Colon (tissue), 2 donors: ENCODE measurements around the gene TMEM108.

ENCODE experiments used
- FAIRE-seq: peaks from 2 replicates; lab custom pipeline; 2012; peaks lifted over from hg19 to GRCh38; lab: Jason Lieb, UNC
- donor health status: control.
- donor health status: control.

Gene TMEM108

DNA sequence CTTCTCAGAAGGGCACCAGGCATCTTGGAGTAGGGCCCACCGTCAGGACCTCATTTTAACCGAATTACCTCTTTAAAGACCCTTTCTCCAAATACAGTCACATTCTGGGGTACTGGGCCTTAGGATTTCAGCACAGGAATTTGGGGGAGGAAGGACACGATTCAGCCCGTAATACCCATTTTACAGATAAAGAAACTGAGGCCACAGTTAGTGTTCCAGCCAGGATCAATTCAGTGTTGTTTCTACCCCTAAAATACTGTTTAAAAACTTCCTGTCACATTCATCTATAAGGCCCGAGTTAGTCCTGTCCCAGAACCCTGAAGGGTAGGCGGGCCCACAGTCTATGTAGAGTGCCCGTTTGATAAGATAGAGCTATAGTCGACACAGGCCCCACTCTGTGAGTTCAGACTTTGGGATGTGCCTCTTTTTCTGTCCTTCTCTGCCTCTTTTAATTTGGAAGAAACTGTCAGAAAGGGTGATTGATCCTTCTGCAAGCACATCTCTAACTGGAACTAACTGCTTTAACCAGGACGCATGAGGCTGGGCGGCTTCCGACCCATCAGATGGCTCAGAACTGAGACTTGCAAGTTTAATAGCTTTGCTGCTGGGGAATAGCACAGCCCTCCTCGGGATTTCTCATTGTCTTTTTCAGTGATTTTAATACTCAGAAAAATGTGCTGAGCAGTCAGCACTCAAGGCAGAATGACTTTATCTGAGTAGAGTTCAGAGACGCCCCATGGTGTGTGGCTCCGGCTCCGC, 381.1 kb downstream of the TMEM108 start:
- no peak for FAIRE-seq

DNA sequence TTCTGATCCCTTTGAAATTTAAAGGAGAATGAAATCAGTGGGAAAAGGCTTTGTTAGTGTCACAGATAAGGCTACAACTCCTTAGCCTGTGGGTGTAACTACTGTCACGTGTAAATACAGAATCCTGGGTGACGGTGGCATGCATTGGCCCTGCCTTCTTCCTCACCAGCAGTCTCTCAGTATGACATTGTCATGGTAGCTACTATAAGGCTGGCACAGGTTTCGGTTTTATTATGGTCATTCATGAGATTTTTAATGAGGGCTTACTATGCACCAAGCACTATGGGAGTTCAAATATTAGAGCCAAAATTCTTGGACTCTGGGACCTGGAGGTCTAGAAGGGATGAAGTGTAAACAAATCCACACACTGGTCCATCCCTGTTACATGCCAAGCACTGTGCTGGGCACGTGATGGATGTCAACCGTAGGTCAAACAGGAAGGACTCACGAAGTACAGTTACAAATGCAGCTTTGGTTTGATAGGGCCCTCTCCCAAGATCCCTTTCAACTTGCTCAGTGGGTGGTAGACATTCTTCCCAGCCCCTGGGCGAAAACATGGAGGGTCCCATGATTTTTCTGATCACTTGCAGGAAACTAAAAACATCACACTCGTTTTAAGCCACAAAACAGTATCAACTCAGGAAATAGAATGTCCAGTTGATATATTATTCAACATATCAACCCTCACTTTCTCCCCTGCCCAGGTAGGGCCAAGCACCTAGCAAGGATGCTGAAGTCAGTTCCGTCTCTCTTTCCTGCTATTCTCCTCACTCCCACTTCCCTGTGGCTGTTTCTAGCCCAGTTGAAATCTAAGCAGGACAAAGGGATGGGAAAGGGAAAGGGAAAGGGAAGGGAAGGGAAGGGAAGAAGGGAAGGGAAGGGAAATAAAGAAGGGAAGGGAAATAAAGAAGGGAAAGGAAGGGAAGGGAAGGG, 387.0 kb downstream of the TMEM108 start:
- no peak for FAIRE-seq

- no peak for FAIRE-seq
These were observed 387.7 kb downstream of the TMEM108 start for GRCh38 chr3:133425898-133426297.

DNA sequence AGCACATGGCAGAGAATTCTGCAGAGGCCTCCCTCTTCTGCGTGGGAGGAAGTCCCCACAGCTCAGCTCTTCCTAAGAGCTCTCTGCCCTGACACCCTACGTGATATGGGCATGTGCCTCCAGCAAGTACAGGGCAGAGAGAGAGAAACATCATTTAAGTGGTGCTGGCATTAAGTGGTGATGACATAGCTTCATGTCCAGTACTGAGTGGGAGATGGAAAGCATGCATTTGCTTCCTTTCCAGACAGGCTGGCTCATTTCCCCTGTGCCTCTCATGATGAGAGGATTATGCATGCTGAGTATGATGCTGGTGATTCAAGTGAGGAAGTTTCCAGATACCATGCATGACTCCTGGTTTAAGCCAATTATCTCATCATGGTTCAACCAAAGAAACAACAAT, 388.5 kb downstream of the TMEM108 start:
- FAIRE-seq, result no peak

- FAIRE-seq, result no peak
These were observed 390.4 kb downstream of the TMEM108 start for GRCh38 chr3:133428552-133428951.

DNA sequence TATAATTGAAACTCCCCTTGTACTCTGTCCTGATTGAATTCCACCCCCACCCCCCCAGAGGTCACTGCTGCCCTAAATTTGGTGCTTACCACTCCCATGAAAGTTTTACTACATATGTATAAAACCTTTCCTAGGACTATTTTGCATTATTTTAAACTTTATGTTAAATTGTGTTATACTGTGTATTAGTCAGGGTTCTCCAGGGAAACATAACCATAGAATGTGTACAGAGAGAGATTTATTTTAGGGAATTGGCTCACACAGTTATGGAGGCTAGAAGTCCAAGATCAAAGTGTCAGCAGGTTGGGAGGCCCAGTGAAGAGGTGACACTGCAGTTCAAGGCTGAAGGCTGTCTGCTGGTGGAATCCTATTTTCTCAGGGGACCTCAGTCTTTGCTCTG, 390.9 kb downstream of the TMEM108 start:
- no peak for FAIRE-seq

GRCh38 chr3:133439563-133439962, 401.4 kb downstream of the TMEM108 start:
- no peak for FAIRE-seq

GRCh38 chr3:133440652-133441051, 402.5 kb downstream of the TMEM108 start:
- no peak for FAIRE-seq

GRCh38 chr3:133441867-133442270, 403.7 kb downstream of the TMEM108 start:
- no peak for FAIRE-seq

DNA sequence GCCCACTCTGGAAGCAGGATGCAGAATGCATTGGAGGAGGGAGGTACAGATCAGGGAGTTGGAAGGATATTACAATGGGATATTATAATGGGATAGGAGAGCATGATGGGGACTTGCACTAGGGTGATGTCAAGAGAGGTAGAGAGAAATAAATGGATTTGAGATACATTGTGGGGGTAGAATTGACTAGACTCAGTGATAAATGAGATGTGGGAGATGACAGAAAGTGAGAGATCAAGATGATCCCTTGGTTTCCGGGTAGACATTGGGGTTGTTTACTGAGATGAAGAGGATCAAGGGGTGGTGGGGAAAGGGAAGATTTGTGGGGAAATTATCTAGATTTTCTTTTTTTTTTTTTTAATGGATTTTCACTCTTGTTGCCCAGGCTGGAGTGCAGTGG, 404.3 kb downstream of the TMEM108 start:
- FAIRE-seq, result no peak

- no peak for FAIRE-seq
These were observed 405.6 kb downstream of the TMEM108 start for GRCh38 chr3:133443649-133444422.

DNA sequence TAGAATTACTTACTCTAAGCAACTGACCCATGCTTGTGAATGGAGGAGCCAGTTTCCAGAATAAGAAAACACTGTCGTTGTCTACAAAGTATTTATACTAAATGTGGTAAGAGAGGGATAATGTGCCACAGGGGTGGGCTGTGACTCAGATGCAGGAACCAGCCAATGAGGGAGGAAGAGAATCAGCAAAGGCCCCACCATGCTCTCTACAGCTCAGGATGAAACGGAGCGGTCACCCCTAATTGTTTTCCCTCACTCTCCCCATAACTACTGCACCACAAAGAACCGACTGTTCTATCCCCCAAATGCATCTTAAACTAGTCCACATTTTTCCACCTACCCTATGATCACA, 406.2 kb downstream of the TMEM108 start:
- FAIRE-seq, result no peak

DNA sequence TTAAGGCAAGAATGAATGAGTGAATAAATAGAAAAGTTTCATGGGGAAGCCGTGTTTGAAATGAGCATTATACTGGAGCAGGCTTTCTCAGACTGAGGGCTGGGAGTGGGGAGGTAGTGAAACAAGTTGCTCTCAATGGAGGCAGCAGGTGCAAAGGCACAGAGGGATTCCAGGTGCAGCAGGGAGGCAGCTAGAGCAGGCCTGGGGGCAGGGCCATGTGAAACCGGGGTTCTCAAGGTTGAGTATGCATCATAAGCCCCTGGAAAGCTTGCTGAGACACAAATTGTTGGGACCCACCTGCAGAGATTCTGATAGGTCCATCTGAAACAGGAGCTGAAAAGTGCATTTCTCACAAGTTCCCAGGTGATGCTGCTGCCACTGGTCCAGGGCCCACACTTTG, 406.9 kb downstream of the TMEM108 start:
- FAIRE-seq, result no peak
